GM21529 (cell line): Measurements from ENCODE around the gene KPNA3.
A peak's percentile ranks its signal among the peaks of the same experiment; 100 is the strongest.
"Not testable (repeated sequence)": the region's sequence is repeated elsewhere in the genome, so short reads cannot be mapped to it uniquely, and the experiment has no call there.

Experiments used
- ATAC-seq: cut with Tn5 transposase; IDR thresholded peaks from one replicate; pipeline ENCODE4 v1.9.1; 2021; ENCODE audit not compliant: unreplicated experiment

The KPNA3 gene, protein sequence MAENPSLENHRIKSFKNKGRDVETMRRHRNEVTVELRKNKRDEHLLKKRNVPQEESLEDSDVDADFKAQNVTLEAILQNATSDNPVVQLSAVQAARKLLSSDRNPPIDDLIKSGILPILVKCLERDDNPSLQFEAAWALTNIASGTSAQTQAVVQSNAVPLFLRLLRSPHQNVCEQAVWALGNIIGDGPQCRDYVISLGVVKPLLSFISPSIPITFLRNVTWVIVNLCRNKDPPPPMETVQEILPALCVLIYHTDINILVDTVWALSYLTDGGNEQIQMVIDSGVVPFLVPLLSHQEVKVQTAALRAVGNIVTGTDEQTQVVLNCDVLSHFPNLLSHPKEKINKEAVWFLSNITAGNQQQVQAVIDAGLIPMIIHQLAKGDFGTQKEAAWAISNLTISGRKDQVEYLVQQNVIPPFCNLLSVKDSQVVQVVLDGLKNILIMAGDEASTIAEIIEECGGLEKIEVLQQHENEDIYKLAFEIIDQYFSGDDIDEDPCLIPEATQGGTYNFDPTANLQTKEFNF

DNA sequence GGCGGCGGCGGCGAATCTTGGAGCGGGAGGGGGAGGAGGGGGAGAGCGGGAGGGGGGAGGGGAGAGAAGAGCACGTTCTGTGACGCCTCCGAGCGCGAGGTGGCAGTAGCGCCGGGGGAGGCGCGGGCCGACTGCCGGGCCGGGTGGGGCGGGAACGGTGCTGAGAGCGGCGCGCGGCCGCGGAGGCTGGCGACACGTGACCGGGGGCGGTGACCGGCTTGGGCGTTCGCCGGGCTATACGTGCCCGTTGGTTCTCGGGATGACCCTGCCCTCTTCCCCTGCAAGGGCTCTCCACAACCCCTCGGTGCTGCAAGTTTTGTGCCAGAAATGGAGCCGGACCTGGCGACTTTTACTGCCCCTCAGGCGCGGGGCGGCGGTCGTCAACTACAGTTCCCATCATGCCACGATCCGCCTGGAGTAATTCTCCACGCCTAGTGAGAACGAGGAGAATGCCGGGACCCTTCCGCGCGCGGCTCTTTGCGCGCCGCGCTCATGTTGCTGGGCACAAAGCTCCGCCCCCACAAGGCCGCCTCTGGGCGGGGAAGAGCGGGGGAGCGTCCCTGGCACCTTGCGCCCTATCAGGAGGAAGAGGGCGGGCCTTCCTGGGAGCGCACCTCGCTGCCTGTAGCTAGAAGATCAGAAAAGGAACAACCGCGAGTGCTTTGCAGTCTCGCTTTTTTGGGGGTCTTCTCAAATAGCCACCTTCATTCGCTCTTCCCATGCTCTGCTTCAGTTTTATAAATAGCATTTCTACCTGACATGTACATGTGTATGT lies at the start of gene KPNA3:
TSS of gene KPNA3 (minus strand) at position 133 of the 775 bp plus-strand sequence. CDS start 176 bp downstream, outside the sequence.
- ATAC-seq = peak; percentile 87

DNA sequence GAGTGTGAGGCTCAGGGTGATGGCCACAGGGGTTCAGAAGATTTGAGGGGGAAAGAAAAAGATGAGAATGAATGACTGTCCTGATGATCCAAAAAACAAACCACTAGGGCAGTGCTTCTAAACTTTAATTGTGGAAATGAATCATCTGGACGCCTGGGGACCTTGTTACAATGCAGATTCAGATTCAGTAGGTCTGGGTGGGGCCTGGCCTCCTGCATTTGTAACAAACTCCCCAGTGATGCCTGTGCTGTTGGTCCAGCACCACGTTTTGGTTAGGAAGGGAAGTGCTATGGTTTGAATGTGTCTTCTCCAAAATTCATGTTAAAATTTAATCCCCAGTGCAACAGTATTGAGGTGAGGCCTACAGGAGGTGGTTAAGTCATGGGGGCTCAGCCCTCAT lies 49.5 kb upstream of the KPNA3 start:
- no peak for ATAC-seq

DNA sequence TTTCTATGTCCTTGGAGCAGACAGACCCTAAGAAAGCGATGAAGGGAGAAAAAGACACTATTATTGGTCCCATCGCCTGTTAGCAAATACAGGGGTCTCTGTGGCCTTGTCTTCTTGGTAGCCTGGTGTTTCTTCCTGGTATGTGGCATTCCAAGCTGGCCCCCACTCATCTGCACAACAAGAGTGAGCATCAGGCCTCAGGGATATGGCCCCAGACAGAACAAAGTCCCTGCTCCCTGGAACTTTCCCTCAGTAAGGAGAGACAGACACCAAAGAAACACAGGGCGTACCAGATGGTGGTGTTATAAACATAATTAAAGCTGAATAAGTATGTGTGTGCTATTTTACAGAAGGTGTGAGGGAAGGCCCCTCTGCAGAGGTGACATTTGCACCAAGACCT lies 48.2 kb upstream of the KPNA3 start:
- no peak for ATAC-seq

DNA sequence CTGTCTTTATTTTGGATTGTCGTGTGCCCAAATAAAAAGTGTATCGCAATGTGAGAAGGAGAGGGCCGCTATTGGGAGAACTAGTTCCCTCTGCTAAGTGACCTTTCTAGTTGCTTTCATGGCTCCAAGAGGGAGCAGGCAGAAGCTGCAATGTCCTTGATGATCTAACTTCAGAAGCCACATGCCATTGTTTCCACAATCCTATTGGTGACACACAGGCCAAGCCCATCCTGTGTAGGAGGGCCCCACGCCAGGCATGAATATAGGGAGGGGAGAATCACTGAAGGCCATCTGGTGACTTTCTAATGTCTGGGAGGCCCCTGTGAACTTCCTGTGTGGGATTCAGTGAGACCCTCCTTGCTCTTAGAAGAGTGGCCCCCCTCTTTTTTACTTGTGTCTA lies 47.8 kb upstream of the KPNA3 start:
- no peak for ATAC-seq

DNA sequence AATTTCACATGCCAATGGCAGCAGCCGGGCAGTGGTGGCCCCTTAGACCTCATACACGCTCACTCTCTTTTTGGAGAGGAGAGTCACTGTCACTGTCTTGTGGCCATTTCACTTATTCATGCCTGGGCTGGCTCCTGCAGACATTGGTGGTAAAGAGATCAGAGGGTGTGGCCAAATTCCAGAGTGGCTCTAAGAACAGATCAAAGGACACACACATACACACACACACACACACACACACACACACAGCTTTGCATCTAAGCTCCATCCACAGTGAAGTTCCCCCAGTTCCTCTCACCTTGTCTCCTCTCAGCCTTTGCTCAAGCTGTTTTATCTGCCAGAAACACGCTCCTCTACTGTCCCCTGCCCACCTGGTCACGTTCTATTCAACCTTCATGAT lies 46.5 kb upstream of the KPNA3 start:
- ATAC-seq = no peak

DNA sequence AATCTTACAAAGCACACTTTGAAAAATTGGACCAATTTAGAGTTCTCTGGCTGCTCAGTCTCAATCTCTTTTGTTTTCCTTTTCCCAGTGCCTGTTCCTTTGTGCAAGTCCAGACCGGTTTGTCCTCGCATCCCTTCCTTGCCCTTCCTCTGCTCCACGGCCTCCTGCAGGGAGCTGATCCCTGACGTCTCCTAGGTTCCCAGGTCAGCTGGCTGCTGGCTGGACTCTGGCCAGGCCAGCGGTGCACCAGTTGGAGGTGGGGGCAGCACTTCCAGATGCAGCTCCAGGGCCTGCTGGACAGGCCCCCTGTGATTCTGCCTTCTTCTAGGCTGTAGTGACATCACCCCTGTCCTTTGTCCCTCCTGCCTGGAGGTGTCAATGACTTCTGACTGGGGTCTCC lies 44.0 kb upstream of the KPNA3 start:
- ATAC-seq = no peak

DNA sequence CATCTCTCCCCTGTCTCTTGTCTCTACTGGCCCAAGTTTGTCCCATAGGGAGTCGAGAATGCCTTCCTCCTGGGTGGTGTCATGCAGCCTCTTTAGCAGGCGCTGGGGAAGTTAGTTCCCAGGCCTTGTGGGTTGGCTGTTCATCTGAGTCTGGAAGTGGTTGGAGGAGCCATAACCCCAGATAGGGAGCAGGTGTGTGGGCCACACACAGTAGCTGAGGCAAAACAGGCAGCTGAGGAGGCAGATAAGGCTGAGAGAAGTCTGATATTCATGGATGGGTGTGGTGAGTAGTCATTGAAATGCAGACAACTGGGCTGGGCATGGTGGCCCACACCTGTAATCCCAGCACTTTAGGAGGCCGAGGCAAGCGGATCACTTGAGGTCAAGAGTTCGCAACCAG lies 40.9 kb upstream of the KPNA3 start:
- ATAC-seq = no peak

DNA sequence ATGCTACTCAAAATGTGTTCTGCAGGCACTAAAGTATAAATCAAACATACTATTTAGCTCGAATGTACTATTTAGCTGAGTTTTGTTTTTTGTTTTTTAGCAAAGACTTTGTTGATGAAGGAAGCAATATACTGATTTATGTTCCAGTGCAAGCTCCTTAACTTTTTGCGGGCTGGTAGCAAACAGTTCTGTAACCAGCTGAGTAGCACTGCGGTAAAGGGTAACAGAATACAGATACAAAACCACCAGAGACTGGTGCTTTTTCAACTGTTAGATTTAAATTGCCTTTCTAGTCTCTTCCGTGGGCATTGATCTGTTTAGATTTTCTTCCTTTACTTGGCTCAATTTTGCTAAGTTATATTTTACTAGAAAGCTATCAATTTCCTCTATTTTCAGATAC lies 39.0 kb upstream of the KPNA3 start:
- ATAC-seq = no peak

DNA sequence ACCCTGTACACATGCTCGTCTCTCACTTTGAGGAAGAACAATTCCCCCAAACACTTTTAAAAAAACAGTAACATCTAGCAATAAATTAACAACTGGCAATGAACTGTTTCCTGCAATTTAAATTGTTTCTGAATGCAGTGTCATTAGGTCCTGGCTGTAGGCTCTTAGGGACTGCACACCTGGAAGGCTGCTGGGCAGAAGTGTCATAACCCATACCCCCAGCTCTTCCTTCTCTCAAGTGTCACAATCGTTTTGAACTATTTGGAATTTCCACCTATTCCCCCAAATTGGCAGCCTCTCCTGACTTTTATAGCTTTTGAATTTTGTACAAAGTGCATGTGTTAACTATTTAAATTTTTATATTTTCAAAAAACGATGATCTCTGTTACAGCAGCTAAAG lies 38.2 kb upstream of the KPNA3 start:
- ATAC-seq = no peak

DNA sequence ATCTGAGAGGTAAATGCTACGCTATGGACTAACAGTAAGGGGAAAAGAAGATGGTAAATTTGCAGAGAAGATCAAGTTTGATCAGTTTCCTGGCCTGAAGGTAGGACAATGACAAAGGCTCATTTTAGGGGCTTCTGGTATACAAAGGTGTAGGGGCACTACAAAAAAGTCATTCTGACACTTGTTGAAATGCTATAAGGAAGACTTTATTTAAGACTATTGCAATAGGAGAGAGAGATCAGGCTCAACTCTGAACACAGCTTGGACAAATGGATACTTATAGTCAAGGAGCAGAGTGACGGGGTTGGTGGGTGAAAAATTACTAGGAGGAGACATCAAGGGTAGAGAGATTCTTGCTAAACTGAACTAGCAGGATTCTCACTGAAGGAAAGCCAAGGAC lies 37.2 kb upstream of the KPNA3 start:
- ATAC-seq = no peak

DNA sequence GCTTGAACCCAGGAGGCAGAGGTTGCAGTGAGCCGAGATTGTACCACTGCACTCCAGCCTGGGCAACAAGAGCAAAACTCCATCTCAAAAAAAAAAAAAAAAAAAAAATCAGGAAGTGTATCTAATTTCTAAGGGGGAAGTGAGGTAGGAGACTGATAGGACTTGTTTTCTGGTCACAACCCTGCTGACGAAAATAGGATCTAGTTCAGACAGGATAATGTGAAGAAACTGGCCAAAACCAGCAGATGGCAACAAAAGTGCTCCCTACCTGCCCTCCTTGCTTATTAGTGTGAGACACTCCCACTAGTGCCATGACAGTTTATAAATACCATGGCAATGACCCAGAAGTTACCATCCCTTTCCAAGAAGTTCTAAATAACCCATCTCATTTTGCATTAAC lies 36.0 kb upstream of the KPNA3 start:
- no peak for ATAC-seq

DNA sequence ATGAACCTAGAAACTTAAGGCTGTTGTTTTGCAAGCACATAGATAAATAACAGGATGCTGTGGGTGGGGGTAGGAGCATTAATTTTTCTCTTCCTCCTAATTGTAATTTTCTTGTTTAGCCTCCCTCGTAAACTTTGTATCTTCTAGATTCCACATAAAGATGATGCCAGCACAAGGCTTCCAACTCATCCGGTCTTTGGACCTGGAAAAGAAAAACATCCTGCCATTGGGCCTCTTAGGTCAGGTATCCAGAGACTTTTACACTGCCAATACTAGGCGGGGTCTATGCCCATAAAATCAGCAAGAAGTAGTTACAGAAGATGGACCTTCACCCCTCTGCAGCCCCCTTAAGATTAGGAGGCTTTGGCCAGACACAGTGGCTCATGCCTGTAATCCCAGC lies 35.4 kb upstream of the KPNA3 start:
- no peak for ATAC-seq

DNA sequence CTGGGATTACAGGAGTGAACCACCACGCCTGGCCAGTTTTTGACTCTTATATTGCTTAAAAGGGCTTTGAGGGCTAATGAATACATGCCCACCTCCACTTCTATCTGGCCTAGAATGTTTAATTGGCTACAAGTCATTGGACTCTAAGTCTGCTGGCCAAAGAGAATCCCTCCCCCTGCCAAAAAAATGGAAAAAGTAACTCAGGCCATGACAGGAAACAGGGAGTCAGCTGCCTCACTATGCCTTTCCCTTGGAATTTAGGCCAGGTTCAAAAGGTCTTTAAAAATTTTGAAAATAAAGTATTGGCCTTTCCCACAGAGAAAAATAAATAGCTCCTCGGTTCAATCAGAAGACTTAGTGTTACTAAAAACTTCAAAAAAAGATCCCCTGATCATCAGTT lies 34.9 kb upstream of the KPNA3 start:
- no peak for ATAC-seq

DNA sequence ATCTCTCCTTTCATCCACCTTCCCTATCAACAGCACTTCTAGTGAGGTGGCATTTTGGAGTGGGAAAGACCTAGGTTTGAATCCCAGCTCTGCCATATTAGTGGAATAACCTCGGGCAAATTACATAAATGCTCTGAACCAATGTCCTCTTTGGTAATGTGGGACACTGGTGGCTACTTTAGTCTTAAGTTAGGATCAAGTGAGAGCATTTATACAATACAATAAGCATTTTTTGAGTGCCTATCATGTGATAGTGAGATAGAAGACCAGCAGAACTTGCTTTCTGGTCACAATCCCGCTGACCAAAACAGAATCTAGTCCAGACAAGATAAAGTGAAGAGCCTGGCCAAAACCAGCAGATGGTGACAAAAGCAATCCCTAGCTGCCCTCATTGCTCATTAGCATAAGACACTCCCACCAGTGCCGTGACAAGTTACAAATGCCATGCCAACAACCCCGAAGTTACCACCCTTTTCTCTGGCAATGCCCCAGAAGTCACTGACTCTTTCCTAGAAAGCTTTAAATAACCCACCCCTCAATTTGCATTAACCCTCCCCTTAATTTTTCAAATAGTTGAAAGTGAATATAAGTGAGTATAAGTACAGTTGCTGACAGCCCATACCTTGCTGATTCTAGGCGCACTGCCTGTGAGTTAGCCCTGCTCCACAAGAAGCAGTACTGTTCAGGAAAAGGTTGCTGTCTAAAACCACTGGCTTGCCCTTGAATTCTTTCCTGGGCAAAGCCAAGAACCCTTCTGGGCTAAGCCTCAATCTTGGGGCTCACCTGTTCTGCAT lies 28.9 kb upstream of the KPNA3 start:
- ATAC-seq = no peak

DNA sequence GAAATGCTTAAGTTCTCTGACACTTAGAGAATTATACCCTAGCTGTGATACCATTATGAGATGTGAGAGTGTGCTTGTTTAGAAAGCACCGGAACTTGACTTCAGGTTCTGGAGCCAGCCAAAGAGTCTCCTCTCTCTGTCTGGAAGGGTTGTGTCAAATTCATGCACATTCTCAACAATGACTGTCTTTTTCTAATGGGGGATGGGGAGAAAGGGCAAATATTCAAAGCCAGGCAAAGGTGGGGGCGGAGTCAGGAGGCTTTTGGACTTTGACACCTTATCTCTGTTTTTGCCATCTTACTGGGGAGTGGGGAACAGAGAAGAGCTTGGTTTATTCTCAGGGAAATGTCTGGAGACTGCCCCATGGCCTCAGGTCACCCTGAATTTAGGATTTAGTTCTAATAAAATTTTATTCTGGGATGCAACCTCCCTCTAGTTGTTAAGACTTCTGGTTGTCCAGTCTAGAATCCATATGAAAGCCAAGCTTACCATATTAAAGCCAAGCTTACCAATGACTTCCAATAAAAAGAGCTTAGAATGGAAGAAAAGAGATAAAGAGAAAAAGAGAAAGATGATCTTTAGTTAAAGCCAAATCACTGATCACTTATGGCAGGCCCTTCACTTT lies 28.2 kb upstream of the KPNA3 start:
- ATAC-seq = no peak

DNA sequence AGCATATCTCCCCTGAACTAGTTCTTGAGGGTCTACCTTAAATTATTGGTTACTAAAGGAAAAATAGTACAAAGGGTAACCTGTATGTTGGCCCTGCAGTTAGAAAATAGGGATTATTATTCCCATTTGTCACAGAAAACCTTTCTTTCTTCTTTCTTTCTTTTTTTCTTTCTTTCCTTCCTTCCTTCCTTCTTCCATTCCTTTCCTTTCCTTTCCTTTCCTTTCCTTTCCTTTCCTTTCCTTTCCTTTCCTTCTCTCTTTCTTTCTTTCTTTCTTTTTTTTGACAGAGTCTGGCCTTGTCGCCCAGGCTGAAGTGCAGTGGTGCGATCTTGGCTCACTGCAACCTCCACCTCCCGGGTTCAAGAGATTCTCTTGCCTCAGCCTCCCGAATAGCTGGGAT lies 23.6 kb upstream of the KPNA3 start:
- ATAC-seq = not testable (repeated sequence)

DNA sequence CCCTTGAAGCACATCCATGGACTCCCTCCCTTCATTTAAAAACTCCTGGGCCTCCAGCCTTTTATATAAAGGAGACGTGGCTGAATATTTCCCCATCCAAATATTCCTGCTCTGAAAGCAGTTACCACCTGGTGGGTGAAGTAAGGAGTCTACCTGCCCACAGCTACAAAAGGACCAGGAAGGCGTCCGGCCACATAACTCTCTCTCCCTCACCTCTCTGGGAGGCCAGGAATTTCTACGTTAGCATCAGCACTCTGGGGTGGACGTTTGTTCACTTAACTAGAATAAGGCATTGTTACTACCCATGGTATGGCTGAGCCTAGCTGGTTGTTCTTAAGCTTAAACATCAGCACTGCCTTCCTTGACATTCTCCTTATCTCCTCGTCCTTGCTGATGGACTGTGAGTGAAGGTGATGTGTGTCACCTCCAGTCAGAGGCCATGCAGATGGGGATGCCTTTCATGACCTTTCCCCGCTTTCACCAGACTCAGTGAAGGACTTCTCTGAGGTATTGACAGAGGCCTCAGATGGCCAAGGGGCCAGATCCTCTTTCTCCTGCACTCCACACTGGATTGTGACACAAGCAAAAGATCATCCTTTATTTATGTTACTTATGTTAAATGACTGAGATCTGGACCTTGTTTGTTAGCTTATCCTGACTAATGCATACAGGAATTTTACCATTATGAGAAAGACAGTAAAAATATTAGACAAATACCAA lies 22.2 kb upstream of the KPNA3 start:
- no peak for ATAC-seq

DNA sequence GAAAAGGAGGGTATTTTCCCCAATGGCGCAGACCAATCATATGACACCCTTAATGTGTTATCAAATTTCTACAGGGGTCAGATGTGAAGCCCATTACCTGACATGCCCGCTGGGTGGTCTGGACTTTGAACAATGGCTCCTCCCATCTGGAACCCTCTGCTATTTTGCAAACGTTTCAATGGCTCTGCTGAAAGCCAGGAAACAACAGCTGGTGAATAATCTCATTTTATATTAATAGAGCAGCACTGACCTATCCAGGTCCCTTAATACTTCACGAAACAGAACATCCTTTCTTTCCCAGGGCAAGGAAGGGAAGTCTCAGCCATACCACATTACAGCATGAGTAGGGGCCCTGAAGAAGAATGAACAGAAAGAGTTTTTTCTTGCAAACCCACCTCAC lies 20.3 kb upstream of the KPNA3 start:
- ATAC-seq = no peak

DNA sequence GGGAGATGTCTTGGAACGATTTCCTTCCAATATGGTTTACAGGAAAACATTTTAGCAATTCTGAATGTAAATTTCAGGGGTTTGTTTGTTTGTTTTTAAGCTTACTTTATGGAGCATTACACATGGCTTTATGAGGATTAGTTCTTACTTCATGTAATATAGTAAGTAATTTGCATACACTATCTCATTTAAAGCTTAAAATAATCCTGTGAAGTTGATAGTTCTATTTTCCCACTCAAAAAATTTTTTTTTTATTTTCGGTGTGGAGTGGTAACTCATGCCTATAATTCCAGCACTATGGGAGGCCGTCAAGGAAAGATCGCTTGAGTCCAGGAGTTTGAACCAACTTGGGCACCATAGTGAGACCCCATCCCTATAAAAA lies 19.0 kb upstream of the KPNA3 start:
- no peak for ATAC-seq
